Chondrocyte (in vitro differentiated cells): ENCODE data around the gene PYROXD2. TPM values are rescaled to one million over a fixed set of nuclear protein-coding genes. Genes with fewer than 3 reads are reported as not detected.

Experiments
- DNase-seq: peaks from one replicate; pipeline ENCODE4 v3.0.0; 2021; ENCODE audit warnings: mixed read lengths, low spot score
- H3K27ac Mint-ChIP-seq: one replicate; pipeline ENCODE4 v1.8.0; 2021; ENCODE audit warnings: mild to moderate bottlenecking, moderate library complexity, mixed read lengths; ENCODE audit not compliant: unreplicated experiment
- H3K27me3 Mint-ChIP-seq: 2 replicates; pipeline ENCODE4 v1.8.0; 2021; ENCODE audit warnings: low read depth, mixed read lengths
- H3K36me3 Mint-ChIP-seq: 2 replicates; pipeline ENCODE4 v1.8.0; 2021; ENCODE audit warnings: low read depth, mixed read lengths
- H3K4me1 Mint-ChIP-seq: 2 replicates; pipeline ENCODE4 v1.8.0; 2021; ENCODE audit warnings: low read depth, mild to moderate bottlenecking, mixed read lengths
- H3K4me3 Mint-ChIP-seq: one replicate; pipeline ENCODE4 v1.8.0; 2021; ENCODE audit warnings: mild to moderate bottlenecking, moderate library complexity, mixed read lengths; ENCODE audit not compliant: unreplicated experiment
- H3K9me3 Mint-ChIP-seq: 2 replicates; pipeline ENCODE4 v1.8.0; 2021; ENCODE audit warnings: low read depth, mixed read lengths
- CTCF ChIP-seq: fragments of 200-600 bp; sonication (generic); IDR thresholded peaks from 2 replicates; pipeline ENCODE4 v1.5.0; 2021; ENCODE audit warnings: antibody characterized with exemption, mild to moderate bottlenecking, moderate library complexity
- total RNA-seq: library from RNA; stranded (reverse); gene quantifications from 3 replicates; pipeline ENCODE4 v1.2.1, GENCODE V29; 2021

Gene PYROXD2
- total RNA-seq, 1 donor from 2014 or later = 5.6 TPM

- Mint-ChIP-seq H3K27me3 (no peaks in the 10 kb centered on the region), H3K4me3 (no peak overlapping the region), H3K9me3 (no peaks in the 10 kb centered on the region), H3K36me3 (peaks cover 1% of the 10 kb centered on the region), H3K4me1 (peaks cover 9% of the 10 kb centered on the region), H3K27ac (peak overlapping the region; percentile 22)
- no peak for TF ChIP-seq CTCF
- no peak for DNase-seq
Measured at GRCh38 chr10:98382691-98383101, 32.3 kb downstream of the PYROXD2 start.

- no peak for DNase-seq
- Mint-ChIP-seq H3K27me3 (no peaks in the 10 kb centered on the region), H3K36me3 (peaks cover 1% of the 10 kb centered on the region), H3K4me3 (no peak overlapping the region), H3K4me1 (peaks cover 25% of the 10 kb centered on the region), H3K27ac (no peak overlapping the region), H3K9me3 (no peaks in the 10 kb centered on the region)
- no peak for TF ChIP-seq CTCF
Measured at GRCh38 chr10:98380493-98381339, 34.3 kb downstream of the PYROXD2 start.

GRCh38 chr10:98378722-98379121, 36.3 kb downstream of the PYROXD2 start:
- peaks cover 44% of the 10 kb centered on the region for H3K4me1 Mint-ChIP-seq
- DNase-seq = no peak

GRCh38 chr10:98377536-98377935, 37.4 kb downstream of the PYROXD2 start:
- no peak overlapping the region for H3K4me3 Mint-ChIP-seq

More at GRCh38 chr10:98378722-98379121, 36.3 kb downstream of the PYROXD2 start:
- Mint-ChIP-seq H3K9me3 (no peaks in the 10 kb centered on the region), H3K27me3 (no peaks in the 10 kb centered on the region), H3K4me3 (no peak overlapping the region), H3K36me3 (peaks cover 1% of the 10 kb centered on the region), H3K27ac (no peak overlapping the region)
- TF ChIP-seq CTCF = no peak

GRCh38 chr10:98377001-98377400, 38.0 kb downstream of the PYROXD2 start:
- no peaks in the 10 kb centered on the region for H3K9me3 Mint-ChIP-seq
- H3K36me3 Mint-ChIP-seq = no peaks in the 10 kb centered on the region
- H3K27ac Mint-ChIP-seq = no peak overlapping the region
- peaks cover 35% of the 10 kb centered on the region for H3K4me1 Mint-ChIP-seq
- no peak for TF ChIP-seq CTCF
- H3K27me3 Mint-ChIP-seq = no peaks in the 10 kb centered on the region
- no peak for DNase-seq
- no peak overlapping the region for H3K4me3 Mint-ChIP-seq

More at GRCh38 chr10:98377536-98377935, 37.4 kb downstream of the PYROXD2 start:
- no peaks in the 10 kb centered on the region for H3K36me3 Mint-ChIP-seq
- DNase-seq = no peak
- no peaks in the 10 kb centered on the region for H3K9me3 Mint-ChIP-seq
- H3K27ac Mint-ChIP-seq = no peak overlapping the region
- peaks cover 35% of the 10 kb centered on the region for H3K4me1 Mint-ChIP-seq
- H3K27me3 Mint-ChIP-seq = no peaks in the 10 kb centered on the region
- no peak for TF ChIP-seq CTCF
